ENCODE measurements around the gene CLDN6. TPM values are rescaled to one million over a fixed set of nuclear protein-coding genes. Genes with fewer than 3 reads are reported as not detected.

The CLDN6 gene
- total RNA-seq, 2 experiments from 2014 or later = not detected

DNA sequence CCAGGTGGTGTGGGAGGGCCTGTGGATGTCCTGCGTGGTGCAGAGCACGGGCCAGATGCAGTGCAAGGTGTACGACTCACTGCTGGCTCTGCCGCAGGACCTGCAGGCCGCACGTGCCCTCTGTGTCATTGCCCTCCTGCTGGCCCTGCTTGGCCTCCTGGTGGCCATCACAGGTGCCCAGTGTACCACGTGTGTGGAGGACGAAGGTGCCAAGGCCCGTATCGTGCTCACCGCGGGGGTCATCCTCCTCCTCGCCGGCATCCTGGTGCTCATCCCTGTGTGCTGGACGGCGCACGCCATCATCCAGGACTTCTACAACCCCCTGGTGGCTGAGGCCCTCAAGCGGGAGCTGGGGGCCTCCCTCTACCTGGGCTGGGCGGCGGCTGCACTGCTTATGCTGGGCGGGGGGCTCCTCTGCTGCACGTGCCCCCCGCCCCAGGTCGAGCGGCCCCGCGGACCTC is 4.5 kb downstream of the CLDN6 start:
- no peaks in the 10 kb centered on the region for H4K20me1 ChIP-seq (ENCODE audit: insufficient read depth, low read length)
- no peak overlapping the region for H2AFZ ChIP-seq (ENCODE audit: low read length)
- no peak overlapping the region for H3K27ac ChIP-seq (ENCODE audit: low read depth, low read length, poor library complexity, severe bottlenecking)
- intact Hi-C loops (cut with micrococcal nuclease; ENCODE audit: unreplicated experiment) = no loop called here
- H3K36me3 ChIP-seq (ENCODE audit: insufficient read depth, low read length) = no peaks in the 10 kb centered on the region
- no peak for DNase-seq (ENCODE audit: low spot score)
- no TSS peak for BruUV-seq (replicated peaks)
- CTCF ChIA-PET (ENCODE audit: unreplicated experiment) = no interaction called here
- POLR2A ChIA-PET = no interaction called here
- H3K9me2 ChIP-seq (ENCODE audit: insufficient read depth, low read length) = no peaks in the 10 kb centered on the region
- no peaks in the 10 kb centered on the region for H3K9me3 ChIP-seq (ENCODE audit: low read length)
- H3K4me3 ChIP-seq (ENCODE audit: low read depth, low read length, poor library complexity, severe bottlenecking) = no peak overlapping the region
- TF ChIP-seq, protein P1, sequence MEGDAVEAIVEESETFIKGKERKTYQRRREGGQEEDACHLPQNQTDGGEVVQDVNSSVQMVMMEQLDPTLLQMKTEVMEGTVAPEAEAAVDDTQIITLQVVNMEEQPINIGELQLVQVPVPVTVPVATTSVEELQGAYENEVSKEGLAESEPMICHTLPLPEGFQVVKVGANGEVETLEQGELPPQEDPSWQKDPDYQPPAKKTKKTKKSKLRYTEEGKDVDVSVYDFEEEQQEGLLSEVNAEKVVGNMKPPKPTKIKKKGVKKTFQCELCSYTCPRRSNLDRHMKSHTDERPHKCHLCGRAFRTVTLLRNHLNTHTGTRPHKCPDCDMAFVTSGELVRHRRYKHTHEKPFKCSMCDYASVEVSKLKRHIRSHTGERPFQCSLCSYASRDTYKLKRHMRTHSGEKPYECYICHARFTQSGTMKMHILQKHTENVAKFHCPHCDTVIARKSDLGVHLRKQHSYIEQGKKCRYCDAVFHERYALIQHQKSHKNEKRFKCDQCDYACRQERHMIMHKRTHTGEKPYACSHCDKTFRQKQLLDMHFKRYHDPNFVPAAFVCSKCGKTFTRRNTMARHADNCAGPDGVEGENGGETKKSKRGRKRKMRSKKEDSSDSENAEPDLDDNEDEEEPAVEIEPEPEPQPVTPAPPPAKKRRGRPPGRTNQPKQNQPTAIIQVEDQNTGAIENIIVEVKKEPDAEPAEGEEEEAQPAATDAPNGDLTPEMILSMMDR (conservative IDR thresholded peaks at IDR 0.05; ENCODE audit: low read length) = no peak
- no peak for TF ChIP-seq EZH2phosphoT487 (IDR thresholded peaks at IDR 0.05; ENCODE audit: borderline replicate concordance, low read depth, low read length)
- no peaks in the 10 kb centered on the region for H3K79me2 ChIP-seq (ENCODE audit: insufficient read depth, low read depth, low read length)
- H3K4me1 ChIP-seq (ENCODE audit: insufficient read depth, low read length, poor library complexity, severe bottlenecking) = peaks cover 9% of the 10 kb centered on the region
- H3K4me2 ChIP-seq (ENCODE audit: low read length) = no peak overlapping the region

DNA sequence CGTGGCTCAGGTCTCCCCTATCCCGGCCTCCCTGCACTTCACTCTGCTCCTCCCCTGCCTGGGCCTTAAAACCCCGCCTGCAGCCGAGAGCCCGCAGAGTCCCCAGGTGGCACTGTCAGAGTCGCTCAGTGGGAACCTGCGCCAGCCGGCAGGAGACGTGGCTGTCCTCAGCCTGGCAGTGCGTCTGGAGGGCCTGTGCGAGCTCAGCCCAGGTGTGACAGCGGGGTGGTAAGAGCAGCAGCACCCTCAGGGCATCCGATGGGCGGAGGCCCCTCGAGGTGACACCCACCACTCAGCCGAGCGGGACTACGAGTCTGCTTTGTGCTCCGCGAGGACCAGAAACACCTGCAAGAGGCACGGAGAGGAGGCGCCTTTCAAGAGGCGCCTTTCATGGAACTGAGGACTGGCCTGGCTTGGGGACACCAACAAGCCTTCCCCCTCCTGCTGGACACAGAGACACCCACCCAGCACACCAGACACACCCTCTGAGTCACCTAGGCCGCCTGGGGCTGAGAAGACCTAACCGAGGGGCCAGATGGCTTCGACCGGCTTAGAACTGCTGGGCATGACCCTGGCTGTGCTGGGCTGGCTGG is 5.1 kb downstream of the CLDN6 start, which contains the start of gene CLDN9:
Gene CLDN9, plus strand, starts transcription at position 96 of the 593 bp plus-strand sequence. Its CDS starts 440 bp downstream, at position 536.
- Histone ChIP-seq H3K4me3 (ENCODE audit: low read depth, low read length, poor library complexity, severe bottlenecking) (no peak within 1 kb of the TSS), H3K27ac (ENCODE audit: low read depth, low read length, poor library complexity, severe bottlenecking) (no peak within 1 kb of the TSS), H3K4me2 (ENCODE audit: low read length) (no peak within 1 kb of the TSS), H4K20me1 (ENCODE audit: insufficient read depth, low read length) (no peaks in the 10 kb centered on the region), H3K9me2 (ENCODE audit: insufficient read depth, low read length) (no peaks in the 10 kb centered on the region), H3K9me3 (ENCODE audit: low read length) (no peaks in the 10 kb centered on the region), H3K36me3 (ENCODE audit: insufficient read depth, low read length) (no peaks in the 10 kb centered on the region), H3K4me1 (ENCODE audit: insufficient read depth, low read length, poor library complexity, severe bottlenecking) (peaks cover 11% of the 10 kb centered on the region), H2AFZ (ENCODE audit: low read length) (no peak within 1 kb of the TSS), H3K79me2 (ENCODE audit: insufficient read depth, low read depth, low read length) (no peaks in the 10 kb centered on the region)
- TF ChIP-seq, protein P1 (conservative IDR thresholded peaks at IDR 0.05; ENCODE audit: low read length) = no peak
- no peak for TF ChIP-seq EZH2phosphoT487 (IDR thresholded peaks at IDR 0.05; ENCODE audit: borderline replicate concordance, low read depth, low read length)
- POLR2A ChIA-PET = no interaction called here
- intact Hi-C loops (cut with micrococcal nuclease; ENCODE audit: unreplicated experiment) = no loop called here
- no TSS peak for BruUV-seq (replicated peaks)
- no peak for DNase-seq (ENCODE audit: low spot score)
- CTCF ChIA-PET (ENCODE audit: unreplicated experiment) = no interaction called here

DNA sequence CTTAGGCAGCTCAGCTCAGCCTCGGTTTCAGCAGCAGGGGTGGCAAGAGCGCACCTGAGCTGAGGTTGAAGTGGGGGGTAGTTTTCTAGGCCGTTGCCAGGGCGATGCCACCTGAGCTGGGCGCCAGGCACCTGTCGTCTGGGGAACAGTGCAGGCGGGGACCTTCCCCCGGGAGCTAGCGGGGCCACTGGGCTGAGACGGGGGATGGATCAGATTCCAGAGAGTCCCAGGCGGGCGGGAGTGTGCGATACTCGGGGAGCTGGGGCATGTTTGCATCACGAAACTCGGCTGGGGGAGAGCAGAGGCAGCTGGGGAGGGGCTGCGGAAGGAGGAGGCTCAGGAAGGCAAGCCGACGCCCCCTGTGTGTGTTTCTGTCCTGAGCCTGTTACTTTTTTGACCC is 5.7 kb downstream of the CLDN6 start:
- POLR2A ChIA-PET = no interaction called here
- no peak overlapping the region for H3K4me3 ChIP-seq (ENCODE audit: low read depth, low read length, poor library complexity, severe bottlenecking)
- no TSS peak for BruUV-seq (replicated peaks)
- H3K79me2 ChIP-seq (ENCODE audit: insufficient read depth, low read depth, low read length) = no peaks in the 10 kb centered on the region
- H3K27ac ChIP-seq (ENCODE audit: low read depth, low read length, poor library complexity, severe bottlenecking) = no peak overlapping the region
- peaks cover 15% of the 10 kb centered on the region for H3K4me1 ChIP-seq (ENCODE audit: insufficient read depth, low read length, poor library complexity, severe bottlenecking)
- CTCF ChIA-PET (ENCODE audit: unreplicated experiment) = no interaction called here
- no peak overlapping the region for H3K4me2 ChIP-seq (ENCODE audit: low read length)
- no peaks in the 10 kb centered on the region for H3K36me3 ChIP-seq (ENCODE audit: insufficient read depth, low read length)
- intact Hi-C loops (cut with micrococcal nuclease; ENCODE audit: unreplicated experiment) = no loop called here
- no peaks in the 10 kb centered on the region for H3K9me3 ChIP-seq (ENCODE audit: low read length)
- H3K9me2 ChIP-seq (ENCODE audit: insufficient read depth, low read length) = no peaks in the 10 kb centered on the region
- TF ChIP-seq, protein P1 (conservative IDR thresholded peaks at IDR 0.05; ENCODE audit: low read length) = no peak
- no peak for TF ChIP-seq EZH2phosphoT487 (IDR thresholded peaks at IDR 0.05; ENCODE audit: borderline replicate concordance, low read depth, low read length)
- DNase-seq (ENCODE audit: low spot score) = no peak
- H4K20me1 ChIP-seq (ENCODE audit: insufficient read depth, low read length) = no peaks in the 10 kb centered on the region
- no peak overlapping the region for H2AFZ ChIP-seq (ENCODE audit: low read length)
